Vagina (tissue), 2 donors: ENCODE measurements around the gene PROS1. TPM values are rescaled to one million over a fixed set of nuclear protein-coding genes. Genes with fewer than 3 reads are reported as not detected.

Experiments
- DNase-seq, 2 donors: peaks; one replicate each; pipeline ENCODE4 v3.0.0-alpha.2; 2017; ENCODE audit errors: extremely low spot score in 2 of 2
- H3K27ac ChIP-seq: fragments of 200-600 bp; sonication (generic); one replicate; pipeline ENCODE4 v1.5.1; 2019
- H3K27me3 ChIP-seq: fragments of 200-600 bp; sonication (generic); one replicate; pipeline ENCODE4 v1.5.1; 2019
- H3K36me3 ChIP-seq, 2 donors: fragments of 200-600 bp; sonication (generic); one replicate each; pipeline ENCODE4 v1.5.1; 2017 to 2019
- H3K4me1 ChIP-seq: fragments of 200-600 bp; sonication (generic); one replicate; pipeline ENCODE4 v1.5.1; 2019
- H3K4me3 ChIP-seq, 2 donors: fragments of 200-600 bp; sonication (generic); 1 replicate in 1 of 2; 2 replicates in 1 of 2; pipeline ENCODE4 v1.5.1; 2016 to 2019
- H3K9me3 ChIP-seq: fragments of 200-600 bp; sonication (generic); one replicate; pipeline ENCODE4 v1.5.1; 2019
- POLR2A ChIP-seq, 2 donors: fragments of 450-650 bp; IDR thresholded peaks; one replicate each; pipeline ENCODE4 v1.6.1; 2017; ENCODE audit warnings: antibody characterized with exemption in 2 of 2, mild to moderate bottlenecking in 2 of 2, moderate library complexity in 2 of 2
- POLR2AphosphoS5 ChIP-seq, 2 donors: sonication (generic); formaldehyde crosslinking; IDR thresholded peaks; one replicate each; pipeline ENCODE4 v1.9.0; 2017; ENCODE audit warnings: antibody characterized with exemption in 2 of 2, mild to moderate bottlenecking in 2 of 2, low read depth in 1 of 2; ENCODE audit not compliant: insufficient read depth in 1 of 2
- intact Hi-C: fragments of 100-400 bp; cut with DNase I; formaldehyde crosslinking; loops from one replicate; pipeline ENCODE4 v1.15.1; 2023
- total RNA-seq: library from RNA; depleted of rRNA; stranded (reverse); fragments of >200 nt; gene quantifications from one replicate; pipeline ENCODE4 v1.2.3, GENCODE V29; 2016
- TF ChIP-seq, protein P1 (sequence below), 3 experiments: fragments of 450-650 bp in 2 of 3; fragments of 200-600 bp in 1 of 3; sonication (generic) in 1 of 3; IDR thresholded peaks; one replicate each; pipeline ENCODE4 v1.5.1; 2017 to 2019; ENCODE audit warnings: antibody characterized with exemption in 3 of 3, mild to moderate bottlenecking in 2 of 3, moderate library complexity in 2 of 3

PROS1 gene
- total RNA-seq, 1 donor from 2014 or later, result 29.7 TPM

DNA sequence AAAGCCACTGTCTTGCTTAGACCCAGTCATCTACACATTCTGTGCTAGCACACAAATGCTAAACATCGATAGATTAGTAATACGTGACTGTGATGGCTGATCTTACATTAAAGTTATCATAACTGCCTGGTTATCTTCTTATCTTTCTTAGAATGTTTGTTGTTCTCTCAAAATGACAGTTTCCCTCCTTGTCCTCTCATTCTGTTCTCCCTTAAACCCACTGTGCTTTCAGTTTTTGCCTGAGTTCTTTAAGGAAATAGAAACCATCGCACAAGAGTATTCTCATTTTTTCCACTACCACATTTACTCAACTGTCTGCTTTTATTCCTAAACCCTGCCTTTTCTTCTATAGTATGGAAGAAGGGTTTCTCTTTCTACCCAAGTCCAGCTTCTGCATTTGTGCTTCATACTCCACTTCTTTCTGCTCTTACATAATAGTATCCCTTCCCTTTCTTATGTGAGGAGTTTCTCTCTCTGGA lies 37.6 kb upstream of the PROS1 start:
- no peak overlapping the region for H3K4me3 ChIP-seq
- no peak for DNase-seq
- TF ChIP-seq POLR2AphosphoS5 (IDR thresholded peaks at IDR 0.05; ENCODE audit: insufficient read depth in 1 of 2, low read depth in 1 of 2) (no peak), POLR2A (IDR thresholded peaks at IDR 0.05) (no peak)
- TF ChIP-seq, protein P1, sequence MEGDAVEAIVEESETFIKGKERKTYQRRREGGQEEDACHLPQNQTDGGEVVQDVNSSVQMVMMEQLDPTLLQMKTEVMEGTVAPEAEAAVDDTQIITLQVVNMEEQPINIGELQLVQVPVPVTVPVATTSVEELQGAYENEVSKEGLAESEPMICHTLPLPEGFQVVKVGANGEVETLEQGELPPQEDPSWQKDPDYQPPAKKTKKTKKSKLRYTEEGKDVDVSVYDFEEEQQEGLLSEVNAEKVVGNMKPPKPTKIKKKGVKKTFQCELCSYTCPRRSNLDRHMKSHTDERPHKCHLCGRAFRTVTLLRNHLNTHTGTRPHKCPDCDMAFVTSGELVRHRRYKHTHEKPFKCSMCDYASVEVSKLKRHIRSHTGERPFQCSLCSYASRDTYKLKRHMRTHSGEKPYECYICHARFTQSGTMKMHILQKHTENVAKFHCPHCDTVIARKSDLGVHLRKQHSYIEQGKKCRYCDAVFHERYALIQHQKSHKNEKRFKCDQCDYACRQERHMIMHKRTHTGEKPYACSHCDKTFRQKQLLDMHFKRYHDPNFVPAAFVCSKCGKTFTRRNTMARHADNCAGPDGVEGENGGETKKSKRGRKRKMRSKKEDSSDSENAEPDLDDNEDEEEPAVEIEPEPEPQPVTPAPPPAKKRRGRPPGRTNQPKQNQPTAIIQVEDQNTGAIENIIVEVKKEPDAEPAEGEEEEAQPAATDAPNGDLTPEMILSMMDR (IDR thresholded peaks at IDR 0.05), result no peak
- no peaks in the 10 kb centered on the region for H3K27me3 ChIP-seq
- no peaks in the 10 kb centered on the region for H3K36me3 ChIP-seq
- intact Hi-C loops, result no loop called here
- no peaks in the 10 kb centered on the region for H3K4me1 ChIP-seq
- no peaks in the 10 kb centered on the region for H3K9me3 ChIP-seq
- no peak overlapping the region for H3K27ac ChIP-seq

DNA sequence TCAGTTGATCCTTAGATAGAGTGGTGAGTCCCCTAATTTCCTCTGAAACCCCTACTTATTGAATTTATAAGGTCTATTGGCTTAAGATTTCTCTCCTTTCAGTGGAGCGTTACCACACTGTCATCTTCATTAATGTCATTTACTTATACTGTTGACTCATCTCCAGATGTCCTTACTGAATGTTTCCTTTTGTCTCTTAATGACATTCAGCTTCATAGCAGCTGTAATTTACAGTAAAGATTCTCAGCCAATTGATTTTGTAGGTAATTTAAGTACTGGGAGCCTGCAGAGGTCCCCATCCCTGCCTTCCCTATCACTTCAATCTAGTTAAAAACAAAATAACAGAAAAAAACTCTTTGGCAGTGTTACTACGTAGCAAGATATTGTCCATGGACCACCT lies 35.9 kb upstream of the PROS1 start:
- no peak for DNase-seq
- TF ChIP-seq, protein P1 (IDR thresholded peaks at IDR 0.05), result no peak
- TF ChIP-seq POLR2AphosphoS5 (IDR thresholded peaks at IDR 0.05; ENCODE audit: insufficient read depth in 1 of 2, low read depth in 1 of 2), result no peak
- TF ChIP-seq POLR2A (IDR thresholded peaks at IDR 0.05), result no peak
- intact Hi-C loops, result loop anchor here (5.0 kb wide), 1 partner anchor 58 kb away; no protein-coding TSS in a partner anchor

DNA sequence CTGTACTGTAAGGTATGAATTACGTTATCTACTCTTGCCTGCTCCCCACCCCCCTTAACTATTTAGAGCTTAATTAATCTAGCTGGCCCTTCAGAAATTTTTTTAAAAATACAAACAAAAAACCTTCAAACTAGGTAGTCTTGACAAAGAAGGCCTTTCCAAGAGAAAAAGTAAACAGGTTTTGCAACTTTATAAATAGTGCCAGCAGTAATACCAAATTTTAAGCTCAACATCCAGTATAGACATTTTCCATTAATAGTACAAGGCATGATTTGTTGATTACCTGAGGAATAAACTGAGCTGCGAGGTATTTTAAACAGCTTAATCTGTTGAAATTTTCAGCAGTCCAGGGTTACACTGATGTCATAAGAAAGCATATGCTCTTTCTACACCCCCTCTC lies 34.6 kb upstream of the PROS1 start:
- intact Hi-C loops, result loop anchor here (5.0 kb wide), 1 partner anchor 59 kb away; no protein-coding TSS in a partner anchor
- Histone ChIP-seq H3K27me3 (no peaks in the 10 kb centered on the region), H3K27ac (no peak overlapping the region), H3K9me3 (no peaks in the 10 kb centered on the region), H3K4me3 (no peak overlapping the region), H3K36me3 (no peaks in the 10 kb centered on the region), H3K4me1 (peaks cover 8% of the 10 kb centered on the region)
- TF ChIP-seq POLR2A (IDR thresholded peaks at IDR 0.05), result no peak
- no peak for TF ChIP-seq POLR2AphosphoS5 (IDR thresholded peaks at IDR 0.05; ENCODE audit: insufficient read depth in 1 of 2, low read depth in 1 of 2)
- TF ChIP-seq, protein P1 (IDR thresholded peaks at IDR 0.05), result no peak
- no peak for DNase-seq

More for the DNA sequence above, 35.9 kb upstream of the PROS1 start:
- Histone ChIP-seq H3K36me3 (no peaks in the 10 kb centered on the region), H3K9me3 (no peaks in the 10 kb centered on the region), H3K27me3 (no peaks in the 10 kb centered on the region), H3K4me3 (no peak overlapping the region), H3K27ac (no peak overlapping the region), H3K4me1 (peaks cover 7% of the 10 kb centered on the region)

- no peaks in the 10 kb centered on the region for H3K9me3 ChIP-seq
- peak in 1 of 2 donors; percentile 59 for TF ChIP-seq POLR2AphosphoS5 (IDR thresholded peaks at IDR 0.05; ENCODE audit: insufficient read depth in 1 of 2, low read depth in 1 of 2)
- no peak for TF ChIP-seq POLR2A (IDR thresholded peaks at IDR 0.05)
- TF ChIP-seq, protein P1 (IDR thresholded peaks at IDR 0.05), result peak; percentile 28 to 45 (median 38)
- H3K36me3 ChIP-seq, result no peaks in the 10 kb centered on the region
- H3K27me3 ChIP-seq, result no peaks in the 10 kb centered on the region
- DNase-seq, result no peak
- peak overlapping the region in 1 of 2 donors; percentile 24 for H3K4me3 ChIP-seq
- H3K4me1 ChIP-seq, result peaks cover 8% of the 10 kb centered on the region
- no peak overlapping the region for H3K27ac ChIP-seq
- intact Hi-C loops, result no loop called here
These were observed 30.7 kb upstream of the PROS1 start for GRCh38 chr3:94004301-94004910.

DNA sequence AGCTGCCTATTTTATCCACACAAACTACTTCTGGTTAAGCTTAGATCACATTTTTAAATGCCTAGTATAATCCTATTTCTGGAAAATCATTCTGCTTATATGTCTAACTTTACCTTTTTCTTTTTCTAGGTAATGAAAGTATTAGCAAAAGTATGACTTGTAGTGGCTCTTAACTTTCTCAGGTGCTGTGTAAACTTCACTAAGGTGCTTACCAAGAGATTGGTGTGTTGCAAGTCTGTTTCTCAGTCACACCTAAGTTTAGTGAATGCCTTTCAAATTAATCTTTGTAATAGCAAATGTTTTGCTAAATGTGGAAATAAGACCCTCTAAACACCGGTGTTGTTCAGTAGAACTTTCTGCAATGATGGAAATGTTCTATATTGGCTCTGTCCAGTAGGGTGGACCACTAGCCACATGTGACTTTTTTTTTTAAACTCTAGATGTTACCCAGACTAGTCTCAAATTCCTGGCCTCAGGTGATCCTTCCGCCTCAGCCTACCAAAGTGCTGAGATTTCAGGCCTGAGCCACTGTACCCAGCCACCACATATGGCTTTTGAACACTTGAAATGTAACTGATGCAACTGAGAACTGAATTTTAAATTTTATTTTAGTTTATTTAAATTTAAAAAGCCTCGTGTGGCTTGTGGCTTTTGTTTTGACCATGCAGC lies 28.3 kb upstream of the PROS1 start:
- H3K27me3 ChIP-seq, result no peaks in the 10 kb centered on the region
- intact Hi-C loops, result no loop called here

More for the DNA sequence above, 28.3 kb upstream of the PROS1 start:
- Histone ChIP-seq H3K36me3 (no peaks in the 10 kb centered on the region), H3K4me3 (no peak overlapping the region), H3K9me3 (no peaks in the 10 kb centered on the region), H3K4me1 (peaks cover 8% of the 10 kb centered on the region), H3K27ac (no peak overlapping the region)
- TF ChIP-seq, protein P1 (IDR thresholded peaks at IDR 0.05), result no peak
- TF ChIP-seq POLR2A (IDR thresholded peaks at IDR 0.05) (no peak), POLR2AphosphoS5 (IDR thresholded peaks at IDR 0.05; ENCODE audit: insufficient read depth in 1 of 2, low read depth in 1 of 2) (no peak)
- no peak for DNase-seq
